Skeletal muscle satellite cell (primary cell): ENCODE results near the gene DGKD.

Experiments used
- H3K27me3 ChIP-seq: 2 replicates; pipeline ENCODE4 v1.7.0; 2013; ENCODE audit warnings: low read length; ENCODE audit not compliant: control insufficient read depth, insufficient read depth
- H3K36me3 ChIP-seq: 2 replicates; pipeline ENCODE4 v1.7.0; 2013; ENCODE audit warnings: mild to moderate bottlenecking, control low read depth, low read length; ENCODE audit not compliant: insufficient read depth
- H3K4me1 ChIP-seq: 2 replicates; pipeline ENCODE4 v1.7.0; 2013; ENCODE audit warnings: low read length; ENCODE audit not compliant: control insufficient read depth, insufficient read depth
- H3K4me2 ChIP-seq: 2 replicates; pipeline ENCODE4 v1.7.0; 2013; ENCODE audit warnings: mild to moderate bottlenecking, low read length
- H3K4me3 ChIP-seq: 2 replicates; pipeline ENCODE4 v1.7.0; 2013; ENCODE audit warnings: low read length
- H3K9ac ChIP-seq: 2 replicates; pipeline ENCODE4 v1.7.0; 2013; ENCODE audit warnings: mild to moderate bottlenecking, low read depth, low read length, moderate library complexity
- H3K9me3 ChIP-seq: replicated peaks from 2 replicates; pipeline ENCODE4 v1.7.0; 2013; ENCODE audit warnings: mild to moderate bottlenecking, control low read depth, low read length

DGKD gene

DNA sequence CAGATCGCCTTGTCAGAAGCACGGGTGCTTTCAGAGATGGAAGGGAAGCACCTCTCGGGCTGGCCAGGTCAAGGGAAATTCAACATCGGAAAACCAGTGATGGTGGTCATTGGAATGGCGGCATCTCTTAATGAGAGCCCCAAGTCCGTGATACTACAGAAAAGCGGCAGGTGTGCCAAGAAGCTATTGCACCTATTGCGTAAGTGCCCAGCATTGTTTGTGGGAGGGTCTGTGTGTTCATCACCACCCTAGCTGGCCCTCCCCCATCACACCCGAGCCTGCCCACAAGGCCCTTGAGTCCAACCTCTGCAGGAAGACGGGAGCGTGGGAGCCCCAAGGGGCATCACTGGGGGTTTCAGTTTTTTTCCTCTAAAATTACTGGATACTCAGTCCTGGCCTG lies 100.7 kb downstream of the DGKD start:
- Histone ChIP-seq H3K9me3 (no peaks in the 10 kb centered on the region), H3K36me3 (peaks cover 32% of the 10 kb centered on the region), H3K27me3 (no peaks in the 10 kb centered on the region), H3K9ac (no peak overlapping the region), H3K4me1 (no peaks in the 10 kb centered on the region), H3K4me3 (no peak overlapping the region), H3K4me2 (no peak overlapping the region)

DNA sequence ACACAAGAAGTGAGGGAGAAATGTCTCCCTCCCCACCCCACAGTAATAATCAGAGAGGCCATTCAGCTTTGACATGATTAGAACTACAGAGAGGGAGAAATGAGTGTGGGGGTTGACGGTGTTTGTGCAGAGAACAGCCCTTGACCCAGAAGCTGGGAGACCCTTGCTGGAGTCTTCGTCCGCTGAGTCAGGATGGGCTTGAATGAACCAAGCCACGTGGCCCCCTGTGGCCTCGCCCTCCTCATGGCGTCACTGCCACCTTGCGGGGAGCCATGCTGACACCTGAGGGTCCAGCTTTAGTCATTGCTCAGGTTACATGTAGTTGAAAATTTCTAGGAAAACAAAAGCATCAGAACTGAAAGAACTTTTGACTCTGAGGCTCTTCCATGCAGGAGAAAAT lies 101.2 kb downstream of the DGKD start:
- peaks cover 32% of the 10 kb centered on the region for H3K36me3 ChIP-seq
- no peaks in the 10 kb centered on the region for H3K27me3 ChIP-seq

DNA sequence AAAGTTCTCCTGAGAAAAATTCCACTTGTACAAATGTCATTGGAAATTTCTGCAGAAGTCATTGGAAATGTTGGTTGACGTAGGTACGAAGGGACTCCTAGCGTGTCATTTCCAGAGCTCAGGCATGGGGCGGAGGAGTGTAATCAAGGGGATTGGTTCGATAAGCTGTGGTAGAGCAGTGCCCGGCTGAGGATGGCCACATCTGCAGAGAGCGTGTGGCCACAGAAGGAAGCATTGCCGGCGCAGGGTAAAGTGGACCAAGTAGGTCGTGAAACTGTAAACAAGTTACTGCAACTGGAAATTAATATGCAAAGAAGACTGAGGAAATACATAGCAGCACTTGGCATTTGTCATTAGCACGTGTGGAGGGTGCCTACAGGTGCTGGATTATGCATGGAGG lies 101.8 kb downstream of the DGKD start:
- no peak overlapping the region for H3K9ac ChIP-seq

More for the DNA sequence above, 101.2 kb downstream of the DGKD start:
- no peaks in the 10 kb centered on the region for H3K4me1 ChIP-seq
- no peaks in the 10 kb centered on the region for H3K9me3 ChIP-seq
- H3K9ac ChIP-seq, result no peak overlapping the region
- no peak overlapping the region for H3K4me3 ChIP-seq
- H3K4me2 ChIP-seq, result no peak overlapping the region

DNA sequence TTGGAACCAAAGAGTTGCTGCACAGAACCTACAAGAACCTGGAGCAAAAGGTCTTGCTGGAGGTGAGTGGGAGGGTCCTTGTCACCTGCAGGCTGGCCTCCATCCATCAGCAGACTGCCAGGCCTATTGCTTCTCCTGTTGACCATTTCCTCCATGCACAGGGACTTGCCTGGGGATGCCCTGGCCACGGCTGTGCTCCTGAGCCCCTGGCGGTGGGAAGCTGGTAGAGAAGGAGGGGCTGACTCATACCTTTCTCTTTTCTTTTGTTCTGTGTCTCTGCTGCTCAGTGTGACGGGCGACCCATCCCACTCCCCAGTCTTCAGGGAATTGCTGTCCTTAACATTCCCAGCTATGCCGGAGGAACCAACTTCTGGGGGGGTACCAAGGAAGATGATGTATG lies 102.6 kb downstream of the DGKD start:
- Histone ChIP-seq H3K9ac (no peak overlapping the region), H3K4me3 (no peak overlapping the region), H3K36me3 (peaks cover 30% of the 10 kb centered on the region), H3K4me1 (no peaks in the 10 kb centered on the region), H3K4me2 (no peak overlapping the region), H3K9me3 (no peaks in the 10 kb centered on the region), H3K27me3 (no peaks in the 10 kb centered on the region)

More for the DNA sequence above, 101.8 kb downstream of the DGKD start:
- H3K4me2 ChIP-seq, result no peak overlapping the region
- no peaks in the 10 kb centered on the region for H3K9me3 ChIP-seq
- peaks cover 30% of the 10 kb centered on the region for H3K36me3 ChIP-seq
- no peaks in the 10 kb centered on the region for H3K4me1 ChIP-seq
- no peak overlapping the region for H3K4me3 ChIP-seq
- no peaks in the 10 kb centered on the region for H3K27me3 ChIP-seq

DNA sequence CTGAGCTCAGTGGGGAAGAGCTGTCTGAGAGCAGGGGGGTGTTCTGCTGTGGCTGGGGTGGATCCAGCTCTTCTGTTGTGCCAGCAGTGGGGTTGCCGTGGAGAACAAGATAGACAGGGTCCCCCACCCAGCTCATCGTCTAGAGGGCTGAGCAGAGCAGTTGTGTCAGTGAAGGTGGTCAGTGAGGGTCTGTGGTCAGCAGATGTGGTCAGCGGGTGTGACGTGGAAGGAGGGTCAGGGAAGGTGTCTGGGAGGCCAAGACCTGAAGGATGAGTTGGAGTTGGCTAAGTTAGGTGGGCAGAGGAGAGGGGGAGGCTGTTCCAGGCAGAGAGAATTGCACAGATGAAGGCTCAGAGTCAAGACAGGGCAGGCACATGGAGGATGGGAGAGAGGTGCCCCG lies 103.1 kb downstream of the DGKD start:
- Histone ChIP-seq H3K4me3 (no peak overlapping the region), H3K9me3 (no peaks in the 10 kb centered on the region), H3K4me2 (no peak overlapping the region), H3K9ac (no peak overlapping the region), H3K27me3 (no peaks in the 10 kb centered on the region), H3K36me3 (peaks cover 26% of the 10 kb centered on the region), H3K4me1 (no peaks in the 10 kb centered on the region)

DNA sequence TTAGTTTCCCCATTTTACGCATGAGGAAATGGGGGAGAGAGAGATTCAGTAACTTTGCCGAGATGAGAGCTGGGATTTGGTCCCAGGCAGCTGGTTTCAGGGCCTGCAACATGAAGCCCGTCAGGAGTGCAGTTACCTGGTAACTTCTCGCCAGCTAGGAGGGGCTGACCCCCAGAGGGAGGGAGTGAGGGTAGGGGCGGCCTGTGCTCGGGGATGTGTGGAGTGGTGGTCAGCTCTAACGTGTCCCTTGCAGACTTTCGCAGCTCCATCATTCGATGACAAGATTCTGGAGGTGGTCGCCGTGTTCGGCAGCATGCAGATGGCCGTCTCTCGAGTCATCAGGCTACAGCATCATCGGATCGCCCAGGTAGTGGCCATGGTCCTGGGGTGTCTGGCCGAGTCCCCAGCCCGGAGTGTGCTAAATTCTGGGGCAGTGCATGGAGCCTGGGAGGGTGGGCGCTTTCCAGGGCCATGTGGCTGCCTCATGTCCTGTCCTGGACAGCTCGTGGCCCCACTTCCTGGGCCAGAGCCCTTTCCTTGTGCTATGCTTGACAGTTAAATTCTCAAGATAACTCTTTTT lies 103.8 kb downstream of the DGKD start:
- Histone ChIP-seq H3K27me3 (no peaks in the 10 kb centered on the region), H3K4me3 (no peak overlapping the region), H3K36me3 (peaks cover 25% of the 10 kb centered on the region), H3K9ac (no peak overlapping the region), H3K9me3 (no peaks in the 10 kb centered on the region), H3K4me2 (no peak overlapping the region), H3K4me1 (no peaks in the 10 kb centered on the region)

DNA sequence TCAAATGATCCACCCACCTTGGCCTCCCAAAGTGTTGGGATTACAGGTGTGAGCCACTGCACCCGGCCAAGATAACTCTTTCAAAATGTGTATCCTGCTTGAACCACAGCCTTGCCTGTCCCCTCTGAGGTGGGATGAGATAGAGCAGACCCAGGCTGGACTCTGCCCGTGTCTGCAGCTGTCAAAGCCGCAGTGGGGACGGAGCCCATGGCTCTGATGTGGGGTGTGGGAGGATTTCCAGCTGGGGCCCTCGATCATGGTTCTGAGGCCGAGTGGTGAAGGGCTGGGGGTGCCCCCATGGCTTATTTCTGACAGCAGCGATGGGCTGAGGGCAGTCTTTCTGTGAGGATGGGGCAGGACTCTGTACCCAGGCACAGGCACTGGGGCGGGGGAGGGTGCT lies 104.5 kb downstream of the DGKD start:
- peaks cover 27% of the 10 kb centered on the region for H3K36me3 ChIP-seq
- no peaks in the 10 kb centered on the region for H3K9me3 ChIP-seq
- no peak overlapping the region for H3K4me3 ChIP-seq
- no peak overlapping the region for H3K9ac ChIP-seq
- H3K4me2 ChIP-seq, result no peak overlapping the region
- no peaks in the 10 kb centered on the region for H3K27me3 ChIP-seq
- H3K4me1 ChIP-seq, result no peaks in the 10 kb centered on the region

DNA sequence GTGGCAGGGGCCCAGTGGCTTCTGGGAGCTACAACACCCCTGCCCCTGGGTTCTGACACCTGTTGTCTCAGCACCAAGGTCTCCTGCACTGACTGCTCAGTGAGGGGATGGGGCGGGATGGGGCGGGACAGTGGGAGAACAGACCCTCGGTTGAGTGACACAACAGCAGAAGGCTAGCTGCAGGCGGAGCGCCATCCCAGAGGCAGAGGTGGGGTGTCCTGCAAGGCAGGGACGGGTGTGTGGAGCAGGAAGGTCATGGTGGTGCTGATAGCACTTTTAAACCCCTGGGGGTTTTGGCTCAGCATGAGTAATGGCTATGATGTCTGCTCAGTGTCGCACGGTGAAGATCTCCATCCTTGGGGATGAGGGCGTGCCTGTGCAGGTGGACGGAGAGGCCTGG lies 105.1 kb downstream of the DGKD start:
- no peak overlapping the region for H3K9ac ChIP-seq
- H3K9me3 ChIP-seq, result no peaks in the 10 kb centered on the region
- no peaks in the 10 kb centered on the region for H3K4me1 ChIP-seq
- H3K4me3 ChIP-seq, result no peak overlapping the region
- H3K36me3 ChIP-seq, result peaks cover 27% of the 10 kb centered on the region
- H3K4me2 ChIP-seq, result no peak overlapping the region
- H3K27me3 ChIP-seq, result no peaks in the 10 kb centered on the region

DNA sequence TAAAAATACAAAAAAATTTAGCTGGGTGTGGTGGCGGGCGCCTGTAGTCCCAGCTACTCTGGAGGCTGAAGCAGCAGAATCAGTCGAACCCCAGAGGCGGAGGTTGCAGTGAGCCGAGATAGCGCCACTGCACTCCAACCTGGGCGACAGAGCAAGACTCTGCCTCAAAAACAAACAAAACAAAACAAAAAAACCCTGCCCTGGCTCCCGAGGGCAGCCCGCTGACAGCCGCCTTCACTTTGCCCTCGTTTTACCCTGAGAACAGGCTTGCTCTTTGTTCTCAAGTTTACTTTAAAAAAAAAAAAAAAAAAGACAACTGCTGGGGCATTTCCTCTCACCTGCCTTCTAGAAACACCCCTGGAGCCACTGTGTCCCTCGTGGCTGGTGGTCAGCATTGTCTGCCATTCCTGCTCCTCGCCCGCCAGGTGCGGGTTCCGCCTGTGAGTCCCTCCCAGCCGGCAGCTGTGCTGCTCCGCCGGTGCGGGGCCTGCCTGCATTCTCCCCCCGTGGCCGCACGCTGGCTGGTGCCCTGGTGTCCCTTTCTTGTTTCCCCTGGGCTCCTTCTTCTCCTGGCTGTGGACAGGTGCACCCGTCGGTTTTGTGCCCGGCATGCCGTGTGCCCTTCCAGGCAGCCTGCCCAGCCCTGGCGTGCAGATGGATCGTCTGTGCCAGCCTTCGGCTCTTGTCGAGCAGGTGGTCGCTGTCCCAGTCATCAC lies 106.6 kb downstream of the DGKD start:
- no peak overlapping the region for H3K9ac ChIP-seq

DNA sequence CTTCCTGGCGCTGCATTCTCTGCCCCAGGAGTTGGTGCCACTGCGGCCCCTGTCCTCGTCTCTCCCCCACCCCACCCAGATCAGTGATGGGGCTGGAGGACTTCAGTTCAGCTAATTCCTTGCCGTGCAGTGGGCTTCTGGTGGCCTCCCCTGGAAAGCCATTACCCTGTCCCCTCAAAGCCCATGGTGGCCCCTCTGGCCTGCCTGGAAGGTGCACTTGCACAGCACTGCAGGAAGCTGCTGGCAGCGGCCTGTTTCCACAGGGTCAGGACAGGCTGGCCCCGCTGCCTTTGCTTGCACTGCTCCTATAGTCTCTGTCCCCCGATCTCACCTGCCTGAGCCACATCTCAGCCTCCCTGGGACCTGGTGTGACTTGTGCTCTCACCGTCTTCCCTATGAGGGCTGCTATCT lies 107.2 kb downstream of the DGKD start:
- Histone ChIP-seq H3K36me3 (peaks cover 21% of the 10 kb centered on the region), H3K27me3 (no peaks in the 10 kb centered on the region), H3K4me2 (no peak overlapping the region), H3K4me3 (no peak overlapping the region), H3K9me3 (no peaks in the 10 kb centered on the region), H3K4me1 (no peaks in the 10 kb centered on the region), H3K9ac (no peak overlapping the region)

More for the DNA sequence above, 106.6 kb downstream of the DGKD start:
- Histone ChIP-seq H3K9me3 (no peaks in the 10 kb centered on the region), H3K27me3 (no peaks in the 10 kb centered on the region), H3K4me3 (no peak overlapping the region), H3K4me1 (no peaks in the 10 kb centered on the region), H3K4me2 (no peak overlapping the region), H3K36me3 (peaks cover 19% of the 10 kb centered on the region)

DNA sequence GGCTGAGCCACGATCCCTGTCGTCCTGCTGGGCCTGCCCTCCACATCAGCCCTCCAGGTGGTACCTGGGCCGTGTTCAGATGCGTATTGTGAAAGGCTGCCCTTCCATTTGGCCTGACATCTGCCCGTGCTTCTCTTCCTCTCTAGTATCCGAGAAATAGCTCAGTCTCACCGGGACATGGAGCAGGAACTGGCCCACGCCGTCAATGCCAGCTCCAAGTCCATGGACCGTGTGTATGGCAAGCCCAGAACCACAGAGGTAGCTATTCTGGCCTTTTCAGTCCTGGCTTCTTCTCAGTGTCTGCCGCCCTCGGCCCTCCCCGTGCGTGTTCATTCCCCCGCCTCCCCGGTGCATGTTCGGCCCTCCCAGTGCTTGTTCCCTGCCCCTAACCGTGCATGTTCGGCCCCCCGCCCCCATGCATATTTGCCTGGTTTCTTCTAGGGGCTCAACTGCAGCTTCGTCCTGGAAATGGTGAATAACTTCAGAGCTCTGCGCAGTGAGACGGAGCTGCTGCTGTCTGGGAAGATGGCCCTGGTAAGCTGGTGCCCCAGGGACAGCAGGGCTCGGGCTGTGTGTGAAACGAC lies 108.0 kb downstream of the DGKD start:
- Histone ChIP-seq H3K4me3 (no peak overlapping the region), H3K4me2 (no peak overlapping the region), H3K27me3 (no peaks in the 10 kb centered on the region), H3K36me3 (peaks cover 19% of the 10 kb centered on the region), H3K9me3 (no peaks in the 10 kb centered on the region), H3K4me1 (no peaks in the 10 kb centered on the region), H3K9ac (no peak overlapping the region)
